CD4-positive, alpha-beta memory T cell (primary cell): ENCODE data around the gene PPP4R1. TPM values are rescaled to one million over a fixed set of nuclear protein-coding genes. Genes with fewer than 3 reads are reported as not detected.

ENCODE experiments used
- CTCF ChIA-PET: fragments of 350-600 bp; sonication (Branson Sonifier 250); formaldehyde crosslinking; loops from one replicate; lab custom pipeline; 2021; ENCODE audit warnings: inconsistent platforms; ENCODE audit not compliant: partially characterized antibody; lab: Charles Lee
- POLR2A ChIA-PET: fragments of 350-600 bp; sonication (Branson Sonifier 250); formaldehyde crosslinking; loops from one replicate; lab custom pipeline; 2021; ENCODE audit not compliant: partially characterized antibody; lab: Charles Lee
- DNase-seq, 5 donors: peaks; one replicate each; pipeline versions ENCODE4 v3.0.0 to v3.0.0-alpha.2; 2020 to 2022; ENCODE audit warnings: mixed read lengths in 1 of 5
- H3K27ac ChIP-seq: one replicate; pipeline ENCODE4 v1.7.0; 2013; ENCODE audit warnings: low read depth, low read length
- H3K27me3 ChIP-seq: 2 replicates; pipeline ENCODE4 v1.7.0; 2013; ENCODE audit warnings: mild to moderate bottlenecking, low read length, moderate library complexity; ENCODE audit not compliant: insufficient read depth
- H3K36me3 ChIP-seq: 2 replicates; pipeline ENCODE4 v1.7.0; 2013; ENCODE audit warnings: mild to moderate bottlenecking, low read length, moderate library complexity; ENCODE audit not compliant: insufficient read depth
- H3K4me1 ChIP-seq: 2 replicates; pipeline ENCODE4 v1.7.0; 2013; ENCODE audit warnings: mild to moderate bottlenecking, low read length, moderate library complexity; ENCODE audit not compliant: insufficient read depth
- H3K4me3 ChIP-seq, 2 donors: one replicate each; pipeline ENCODE4 v1.7.0; 2013; ENCODE audit warnings: low read length in 2 of 2, mild to moderate bottlenecking in 1 of 2
- H3K9me3 ChIP-seq, 2 donors: one replicate each; pipeline ENCODE4 v1.7.0; 2013; ENCODE audit warnings: low read length in 2 of 2, control low read depth in 1 of 2; ENCODE audit not compliant: control insufficient read depth in 1 of 2
- H3K27ac Mint-ChIP-seq, 7 donors: one replicate each; pipeline ENCODE4 v1.8.0; 2020 to 2021; ENCODE audit warnings: mixed read lengths in 7 of 7, mild to moderate bottlenecking in 6 of 7, inconsistent platforms in 3 of 7, moderate library complexity in 3 of 7
- H3K27me3 Mint-ChIP-seq, 2 donors: one replicate each; pipeline ENCODE4 v1.8.0; 2020 to 2021; ENCODE audit warnings: mixed read lengths in 2 of 2
- H3K36me3 Mint-ChIP-seq, 2 donors: one replicate each; pipeline ENCODE4 v1.8.0; 2020 to 2021; ENCODE audit warnings: mixed read lengths in 2 of 2, inconsistent platforms in 1 of 2, mild to moderate bottlenecking in 1 of 2
- H3K4me1 Mint-ChIP-seq, 4 donors: one replicate each; pipeline ENCODE4 v1.8.0; 2020 to 2021; ENCODE audit warnings: mixed read lengths in 4 of 4, mild to moderate bottlenecking in 1 of 4
- H3K4me3 Mint-ChIP-seq, 8 donors: one replicate each; pipeline ENCODE4 v1.8.0; 2020 to 2021; ENCODE audit warnings: mixed read lengths in 8 of 8, mild to moderate bottlenecking in 7 of 8, moderate library complexity in 6 of 8, inconsistent platforms in 3 of 8
- H3K9me3 Mint-ChIP-seq, 8 donors: one replicate each; pipeline ENCODE4 v1.8.0; 2020 to 2021; ENCODE audit warnings: mixed read lengths in 8 of 8, mild to moderate bottlenecking in 5 of 8, inconsistent platforms in 3 of 8, moderate library complexity in 1 of 8
- intact Hi-C: fragments of 100-400 bp; cut with micrococcal nuclease; formaldehyde crosslinking; loops from one replicate; pipeline ENCODE4 v1.15.1; 2023
- polyA plus RNA-seq, 2 donors: library from polyadenylated mRNA; unstranded; fragments of 300-500 nt; fragmentation: Illumina TruSeq; gene quantifications; one replicate each; pipeline ENCODE4 v1.2.3, GENCODE V29; 2021
- total RNA-seq, 2 experiments: library from RNA; stranded (reverse); gene quantifications; one replicate each; pipeline ENCODE4 v1.2.3, GENCODE V29; 2021

Gene PPP4R1
- 10 to 100 TPM; 64.0 to 71.0 TPM for total RNA-seq
- polyA plus RNA-seq: 10 to 100 TPM; 10.2 to 16.9 TPM

DNA sequence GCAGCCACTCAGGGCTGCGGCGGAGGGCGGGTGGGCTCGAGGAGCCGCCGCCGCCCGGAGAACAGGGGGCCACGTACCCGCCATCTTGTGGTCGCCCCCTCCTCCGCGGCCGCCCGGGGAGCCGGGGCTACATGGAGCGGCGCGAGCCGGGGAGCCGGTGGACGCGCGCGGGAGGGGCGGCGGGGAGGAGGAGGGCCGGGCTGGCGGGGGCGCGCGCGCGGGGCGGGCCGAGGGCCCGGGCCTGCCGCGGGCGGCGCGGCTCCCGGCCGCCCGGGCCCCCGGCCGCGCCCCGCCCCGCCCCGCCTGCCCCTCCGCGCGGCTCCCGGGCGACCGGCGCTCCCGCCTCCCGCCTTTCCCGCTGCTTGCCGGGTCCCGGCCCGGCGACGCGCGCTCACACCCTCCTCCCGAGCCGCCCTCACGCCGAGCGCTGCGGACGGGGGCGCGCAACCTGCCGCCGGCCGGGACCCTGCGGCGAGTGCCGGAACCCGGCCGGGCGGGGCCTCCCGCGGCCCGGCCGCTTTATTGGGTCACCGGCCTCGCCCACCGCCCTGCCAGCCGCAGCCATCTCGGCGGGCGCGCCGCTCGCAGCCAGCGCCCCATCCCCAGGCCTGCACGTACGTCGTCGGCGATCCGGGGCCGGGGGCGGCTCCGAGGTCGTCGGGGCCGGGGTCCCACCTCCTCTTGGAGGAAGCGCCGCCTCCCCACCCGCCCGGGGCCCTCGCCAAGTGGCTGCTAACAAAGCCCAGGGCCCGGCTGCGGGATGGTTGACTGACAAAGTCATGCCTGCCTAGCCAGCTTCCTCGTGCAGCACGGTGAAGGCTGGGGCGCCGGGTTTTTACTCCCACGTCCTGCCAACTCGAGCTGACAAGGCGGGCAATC is at the start of gene PPP4R1:
PPP4R1 (minus strand) TSS at position 159 of the 879 bp plus-strand sequence; CDS start at position 84, 75 bp downstream.
- no peaks in the 10 kb centered on the region for H3K27me3 Mint-ChIP-seq
- peak; percentile 58 to 78 (median 64) for DNase-seq
- Histone ChIP-seq H3K4me1 (peaks cover 40% of the 10 kb centered on the region), H3K27ac (peak within 1 kb of the TSS; percentile 64), H3K4me3 (peak within 1 kb of the TSS; percentile 66 to 90), H3K27me3 (no peaks in the 10 kb centered on the region), H3K36me3 (no peaks in the 10 kb centered on the region), H3K9me3 (no peaks in the 10 kb centered on the region)
- peak within 1 kb of the TSS; percentile 93 to 96 (median 95) for H3K27ac Mint-ChIP-seq
- ChIA-PET POLR2A (no interaction called here), CTCF (no interaction called here)
- H3K36me3 Mint-ChIP-seq: peaks cover 10 to 11% of the 10 kb centered on the region in 2 donors
- intact Hi-C loops: loop anchor here (1.0 to 10.0 kb wide), 4 partner anchors 48 to 1006 kb away; partner anchors contain the start of genes MTCL1 and RAB12
- no peaks in the 10 kb centered on the region for H3K9me3 Mint-ChIP-seq
- H3K4me1 Mint-ChIP-seq: peaks cover 29 to 54% (median 37%) of the 10 kb centered on the region in 4 donors
- H3K4me3 Mint-ChIP-seq: peak within 1 kb of the TSS; percentile 93 to 99 (median 96)

- no peak overlapping the region for H3K4me3 ChIP-seq
- H3K9me3 ChIP-seq: no peaks in the 10 kb centered on the region
- H3K4me1 ChIP-seq: no peaks in the 10 kb centered on the region
- no peaks in the 10 kb centered on the region for H3K4me1 Mint-ChIP-seq
- no peak for DNase-seq
- no peak overlapping the region for H3K27ac Mint-ChIP-seq
- H3K27ac ChIP-seq: no peak overlapping the region
- no peaks in the 10 kb centered on the region for H3K36me3 Mint-ChIP-seq
- CTCF ChIA-PET: no interaction called here
- H3K27me3 ChIP-seq: no peaks in the 10 kb centered on the region
- POLR2A ChIA-PET: no interaction called here
- intact Hi-C loops: loop anchor here (5.0 kb wide), 1 partner anchor 46 kb away; no protein-coding TSS in a partner anchor
- no peak overlapping the region for H3K4me3 Mint-ChIP-seq
- H3K27me3 Mint-ChIP-seq: peaks cover 0 to 4% of the 10 kb centered on the region in 2 donors
- H3K9me3 Mint-ChIP-seq: no peaks in the 10 kb centered on the region
- no peaks in the 10 kb centered on the region for H3K36me3 ChIP-seq
These were observed 49.0 kb upstream of the PPP4R1 start for GRCh38 chr18:9663377-9663776.

GRCh38 chr18:9661564-9661963 is 47.2 kb upstream of the PPP4R1 start:
- H3K4me1 Mint-ChIP-seq: no peaks in the 10 kb centered on the region
- ChIA-PET CTCF (interaction anchor here (1.8 kb wide), 1 partner anchor 50 kb away, joined by 13 read pairs; no protein-coding TSS in a partner anchor), POLR2A (no interaction called here)
- H3K27ac ChIP-seq: no peak overlapping the region
- no peak overlapping the region for H3K4me3 ChIP-seq
- H3K9me3 Mint-ChIP-seq: no peaks in the 10 kb centered on the region
- no peaks in the 10 kb centered on the region for H3K36me3 ChIP-seq
- no peaks in the 10 kb centered on the region for H3K27me3 ChIP-seq
- no peak for DNase-seq
- H3K27ac Mint-ChIP-seq: no peak overlapping the region
- H3K4me3 Mint-ChIP-seq: no peak overlapping the region
- peaks cover 0 to 4% of the 10 kb centered on the region in 2 donors for H3K27me3 Mint-ChIP-seq
- H3K9me3 ChIP-seq: no peaks in the 10 kb centered on the region
- intact Hi-C loops: loop anchor here (5.0 kb wide), 1 partner anchor 44 kb away; no protein-coding TSS in a partner anchor
- no peaks in the 10 kb centered on the region for H3K4me1 ChIP-seq
- no peaks in the 10 kb centered on the region for H3K36me3 Mint-ChIP-seq

DNA sequence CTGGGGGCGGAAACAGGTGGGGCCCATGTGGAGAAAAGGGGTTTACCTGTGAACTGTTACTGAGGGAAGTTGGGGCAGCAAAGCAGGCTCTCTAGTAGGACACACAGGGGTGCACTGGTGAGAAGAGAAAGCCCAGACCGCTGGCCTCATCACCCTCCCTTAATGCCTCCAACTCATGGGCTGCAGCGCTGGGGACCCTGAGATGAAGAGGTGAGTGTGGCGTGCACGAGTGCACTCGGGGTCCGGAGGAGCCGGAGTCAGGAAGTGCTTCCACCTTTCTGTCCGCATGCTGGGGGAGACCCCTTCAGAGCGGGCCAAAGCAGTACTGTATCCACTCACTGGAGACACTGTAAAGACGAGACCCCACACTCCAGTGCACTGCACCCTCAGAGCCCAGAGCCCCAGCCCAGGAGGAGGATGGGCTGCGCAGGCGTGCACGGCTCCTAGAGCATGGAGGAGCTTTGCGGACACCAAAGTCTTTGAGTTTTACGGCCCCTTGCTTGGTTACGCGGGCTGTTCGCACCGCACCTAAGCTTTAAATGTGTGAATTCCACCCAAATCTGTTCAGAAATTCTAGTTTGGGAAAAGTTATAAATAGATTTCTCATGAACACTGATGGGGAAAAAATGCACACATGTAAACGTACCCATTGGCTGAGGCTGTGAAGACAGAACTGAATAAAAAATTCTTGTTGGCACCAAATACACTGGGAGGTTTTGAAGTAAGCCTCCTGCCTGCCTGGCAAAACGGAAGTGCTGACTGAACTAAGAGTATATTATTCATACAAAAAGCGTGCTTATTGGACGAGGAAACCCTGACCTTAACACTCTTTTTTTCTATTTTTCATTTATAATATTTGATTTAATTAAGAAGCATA is 45.4 kb upstream of the PPP4R1 start:
- CTCF ChIA-PET: interaction anchor here (1.8 kb wide), 1 partner anchor 48 kb away, joined by 13 read pairs; no protein-coding TSS in a partner anchor
- H3K36me3 Mint-ChIP-seq: no peaks in the 10 kb centered on the region

DNA sequence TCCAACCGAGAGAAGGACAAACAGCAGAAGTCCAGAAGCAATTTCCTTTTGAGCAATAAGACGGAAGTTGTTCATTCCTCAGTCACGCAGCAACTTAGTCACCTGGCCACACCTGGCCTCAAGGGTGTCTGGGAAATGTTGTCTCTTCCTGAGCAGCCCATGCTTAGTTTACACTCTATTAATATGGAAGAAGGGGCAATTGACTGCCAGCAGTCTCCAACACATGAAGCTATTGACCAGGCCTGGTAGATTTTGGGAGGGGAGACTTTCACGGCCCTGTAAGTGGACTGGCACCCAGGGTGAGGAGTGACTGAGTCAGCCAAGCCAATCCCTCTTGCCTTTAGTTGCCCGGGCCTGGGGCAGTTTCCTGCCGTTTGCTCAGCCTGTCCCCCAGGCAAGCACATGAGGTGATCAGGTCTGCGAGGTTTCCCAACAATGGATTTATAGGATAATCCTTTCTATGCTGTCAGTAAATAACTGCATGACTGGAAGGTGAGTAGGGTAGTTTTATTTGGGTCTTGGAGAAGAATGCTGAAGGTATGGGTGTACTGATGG is 43.8 kb upstream of the PPP4R1 start:
- ChIA-PET CTCF (interaction anchor here (0.5 kb wide), 1 partner anchor 41 kb away, joined by 3 read pairs; no protein-coding TSS in a partner anchor), POLR2A (no interaction called here)
- Histone ChIP-seq H3K27ac (no peak overlapping the region), H3K4me1 (no peaks in the 10 kb centered on the region), H3K4me3 (no peak overlapping the region), H3K9me3 (no peaks in the 10 kb centered on the region), H3K27me3 (peaks cover 3% of the 10 kb centered on the region), H3K36me3 (no peaks in the 10 kb centered on the region)
- H3K27me3 Mint-ChIP-seq: peaks cover 0 to 4% of the 10 kb centered on the region in 2 donors
- no peak for DNase-seq
- no peak overlapping the region for H3K27ac Mint-ChIP-seq
- intact Hi-C loops: no loop called here
- H3K36me3 Mint-ChIP-seq: no peaks in the 10 kb centered on the region
- no peaks in the 10 kb centered on the region for H3K4me1 Mint-ChIP-seq
- no peaks in the 10 kb centered on the region for H3K9me3 Mint-ChIP-seq
- H3K4me3 Mint-ChIP-seq: no peak overlapping the region

More for the DNA sequence above, 45.4 kb upstream of the PPP4R1 start:
- Histone ChIP-seq H3K36me3 (no peaks in the 10 kb centered on the region), H3K27me3 (peaks cover under 1% of the 10 kb centered on the region), H3K9me3 (no peaks in the 10 kb centered on the region), H3K4me3 (no peak overlapping the region), H3K4me1 (no peaks in the 10 kb centered on the region), H3K27ac (no peak overlapping the region)
- no peak overlapping the region for H3K4me3 Mint-ChIP-seq
- intact Hi-C loops: loop anchor here (5.0 kb wide), 1 partner anchor 42 kb away; no protein-coding TSS in a partner anchor
- no peak for DNase-seq
- H3K27ac Mint-ChIP-seq: no peak overlapping the region
- no peaks in the 10 kb centered on the region for H3K4me1 Mint-ChIP-seq
- H3K9me3 Mint-ChIP-seq: no peaks in the 10 kb centered on the region
- H3K27me3 Mint-ChIP-seq: peaks cover 0 to 4% of the 10 kb centered on the region in 2 donors
- POLR2A ChIA-PET: no interaction called here

DNA sequence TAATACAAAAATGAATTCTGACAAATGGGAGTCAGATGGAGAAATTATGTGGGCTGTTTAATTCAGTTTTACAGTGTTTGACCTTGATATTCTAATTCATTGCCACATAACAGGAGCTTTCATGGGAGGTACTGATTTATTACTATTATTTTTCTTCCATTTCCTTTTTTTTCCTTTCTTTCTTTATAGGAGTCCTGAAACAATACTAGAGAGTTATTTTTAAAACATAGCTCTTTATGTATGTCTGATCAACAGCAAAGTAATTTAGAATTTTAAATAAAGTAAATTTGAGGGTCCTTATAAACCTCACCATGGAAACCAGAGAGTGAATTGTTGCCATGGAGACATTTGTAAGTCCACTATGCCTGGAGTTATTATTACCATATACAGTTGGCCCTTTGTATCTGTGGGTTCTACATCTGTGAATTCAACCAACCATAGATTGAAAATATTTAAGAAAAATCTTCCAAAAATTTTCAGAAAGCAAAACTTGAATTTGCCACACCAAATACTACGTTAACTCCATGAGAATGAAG is 40.9 kb upstream of the PPP4R1 start:
- Mint-ChIP-seq H3K4me3 (no peak overlapping the region), H3K27ac (no peak overlapping the region), H3K4me1 (no peaks in the 10 kb centered on the region), H3K27me3 (peaks cover 2 to 6% of the 10 kb centered on the region in 2 donors), H3K36me3 (no peaks in the 10 kb centered on the region), H3K9me3 (no peaks in the 10 kb centered on the region)
- Histone ChIP-seq H3K4me1 (no peaks in the 10 kb centered on the region), H3K27me3 (peaks cover 3% of the 10 kb centered on the region), H3K4me3 (no peak overlapping the region), H3K36me3 (no peaks in the 10 kb centered on the region), H3K27ac (no peak overlapping the region), H3K9me3 (no peaks in the 10 kb centered on the region)
- ChIA-PET CTCF (no interaction called here), POLR2A (no interaction called here)
- intact Hi-C loops: no loop called here
- no peak for DNase-seq
